OCI-LY3 (cell line): ENCODE measurements around the gene ASIC2.

Experiments used
- CTCF ChIP-seq: fragments of 200-600, 300-600 bp; sonication (generic); IDR thresholded peaks from 2 replicates; pipeline ENCODE4 v1.5.1; 2014; ENCODE audit warnings: antibody characterized with exemption, low read length, low read depth
- EZH2phosphoT487 ChIP-seq: fragments of 200-600 bp; shearing (Covaris generic); IDR thresholded peaks from 2 replicates; pipeline ENCODE4 v1.6.1; 2018; ENCODE audit warnings: antibody characterized with exemption, mixed run types, low read depth

DNA sequence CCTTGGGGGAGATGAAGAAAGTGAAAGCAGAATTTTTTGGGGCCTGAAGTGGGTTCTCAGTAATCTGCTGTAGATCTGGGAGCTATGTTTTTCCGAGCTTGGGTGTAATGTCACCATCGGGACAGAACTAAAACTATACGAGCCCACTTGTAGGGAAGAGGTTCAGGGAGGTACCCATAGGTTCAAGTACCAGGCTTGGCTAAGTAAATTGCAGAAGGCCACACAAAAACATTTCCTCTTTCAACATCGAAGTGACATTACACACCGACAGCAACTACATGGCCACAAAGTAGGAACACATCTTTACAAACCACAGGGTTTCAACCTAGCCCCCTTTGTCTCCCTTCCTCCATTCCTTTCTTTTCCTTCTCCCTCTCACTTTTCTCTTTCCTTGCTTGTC lies 10.2 kb upstream of the ASIC2 start:
- no peak for TF ChIP-seq CTCF
- TF ChIP-seq EZH2phosphoT487, result no peak
